PC-3 (cell line): ENCODE measurements around the gene ZBTB16. TPM values are rescaled to one million over a fixed set of nuclear protein-coding genes. Genes with fewer than 3 reads are reported as not detected.

Experiments
- ATAC-seq: fragments of 200-7000 bp; cut with Tn5 transposase; 2 replicates; pipeline ENCODE4 v1.9.1; 2020; ENCODE audit warnings: mild to moderate bottlenecking, moderate library complexity
- BruUV-seq: library from RNA; stranded (reverse); fragments of 400-500 nt; replicated peaks from 2 replicates; lab custom pipeline; 2021; lab: Mats Ljungman, UMichigan
- CTCF ChIA-PET: fragments of 300-600 bp; sonication (Branson Sonifier 250); formaldehyde crosslinking; loops from one replicate; lab custom pipeline; 2022; ENCODE audit warnings: antibody characterized with exemption; lab: Charles Lee
- POLR2A ChIA-PET: fragments of 300-600 bp; sonication (Branson Sonifier 250); formaldehyde crosslinking; loops from one replicate; lab custom pipeline; 2022; ENCODE audit warnings: antibody characterized with exemption; ENCODE audit not compliant: unreplicated experiment; lab: Charles Lee
- DNase-seq: peaks from one replicate; pipeline ENCODE4 v3.0.0-alpha.2; 2015
- H2AFZ ChIP-seq: fragments of 300-600 bp; sonication (generic); 2 replicates; pipeline ENCODE4 v1.6.0; 2016; ENCODE audit warnings: antibody characterized with exemption, low read length
- H3F3A ChIP-seq: fragments of 300-600 bp; sonication (generic); one replicate; pipeline ENCODE4 v1.6.0; 2017; ENCODE audit warnings: antibody characterized with exemption, low read length, control low read depth, mild to moderate bottlenecking; ENCODE audit not compliant: unreplicated experiment
- H3K27ac ChIP-seq: fragments of 300-600 bp; sonication (generic); 2 replicates; pipeline ENCODE4 v1.5.1; 2016; ENCODE audit warnings: mild to moderate bottlenecking, low read length
- H3K27me3 ChIP-seq: fragments of 300-600 bp; sonication (generic); 2 replicates; pipeline ENCODE4 v1.6.1; 2016; ENCODE audit warnings: low read length, mixed read lengths
- H3K36me3 ChIP-seq: fragments of 300-600 bp; sonication (generic); 2 replicates; pipeline ENCODE4 v1.6.1; 2016; ENCODE audit warnings: low read depth, mixed run types, low read length, mixed read lengths
- H3K4me1 ChIP-seq: fragments of 300-600 bp; sonication (generic); 2 replicates; pipeline ENCODE4 v1.5.1; 2016; ENCODE audit warnings: low read length; ENCODE audit not compliant: insufficient read depth
- H3K4me2 ChIP-seq: fragments of 300-600 bp; sonication (generic); 2 replicates; pipeline ENCODE4 v1.6.0; 2016; ENCODE audit warnings: low read length
- H3K4me3 ChIP-seq: fragments of 300-600 bp; sonication (generic); 2 replicates; pipeline ENCODE4 v1.5.1; 2016; ENCODE audit warnings: mild to moderate bottlenecking, low read length, mixed read lengths
- H3K79me2 ChIP-seq: fragments of 300-600 bp; sonication (generic); 2 replicates; pipeline ENCODE4 v1.6.1; 2017; ENCODE audit warnings: low read length, mixed read lengths
- H3K9ac ChIP-seq: fragments of 300-600 bp; sonication (generic); 2 replicates; pipeline ENCODE4 v1.6.0; 2016; ENCODE audit warnings: mild to moderate bottlenecking, low read length
- H3K9me2 ChIP-seq: fragments of 300-600 bp; sonication (generic); replicated peaks from 2 replicates; pipeline ENCODE4 v1.6.1; 2016; ENCODE audit warnings: mixed run types, low read length, mixed read lengths
- H3K9me3 ChIP-seq: fragments of 300-600 bp; sonication (generic); 2 replicates; pipeline ENCODE4 v1.6.1; 2016; ENCODE audit warnings: low read length, mixed read lengths
- H4K20me1 ChIP-seq: fragments of 300-600 bp; sonication (generic); 2 replicates; pipeline ENCODE4 v1.6.1; 2016; ENCODE audit warnings: low read length, mixed read lengths
- EZH2 ChIP-seq: fragments of 300-600 bp; sonication (generic); IDR thresholded peaks from one replicate; pipeline ENCODE4 v1.6.1; 2017; ENCODE audit warnings: antibody characterized with exemption, mild to moderate bottlenecking, low read length; ENCODE audit not compliant: unreplicated experiment
- EZH2phosphoT487 ChIP-seq: fragments of 300-600 bp; sonication (generic); IDR thresholded peaks from 2 replicates; pipeline ENCODE4 v1.6.1; 2018; ENCODE audit warnings: mild to moderate bottlenecking, antibody characterized with exemption, low read length, borderline replicate concordance
- intact Hi-C: fragments of 100-400 bp; cut with micrococcal nuclease; formaldehyde crosslinking; loops from 2 replicates; pipeline ENCODE4 v1.9.0; 2023
- total RNA-seq: library from RNA; depleted of rRNA; stranded (reverse); fragments of >200 nt; gene quantifications from 2 replicates; pipeline ENCODE4 v1.2.3, GENCODE V29; 2014
- TF ChIP-seq, protein P1 (sequence below): fragments of 300-600 bp; sonication (generic); conservative IDR thresholded peaks from 2 replicates; pipeline ENCODE4 v1.5.1; 2017; ENCODE audit warnings: antibody characterized with exemption, low read depth, mild to moderate bottlenecking, low read length

The ZBTB16 gene
- total RNA-seq, 1 experiment from 2014 or later, result not detected

DNA sequence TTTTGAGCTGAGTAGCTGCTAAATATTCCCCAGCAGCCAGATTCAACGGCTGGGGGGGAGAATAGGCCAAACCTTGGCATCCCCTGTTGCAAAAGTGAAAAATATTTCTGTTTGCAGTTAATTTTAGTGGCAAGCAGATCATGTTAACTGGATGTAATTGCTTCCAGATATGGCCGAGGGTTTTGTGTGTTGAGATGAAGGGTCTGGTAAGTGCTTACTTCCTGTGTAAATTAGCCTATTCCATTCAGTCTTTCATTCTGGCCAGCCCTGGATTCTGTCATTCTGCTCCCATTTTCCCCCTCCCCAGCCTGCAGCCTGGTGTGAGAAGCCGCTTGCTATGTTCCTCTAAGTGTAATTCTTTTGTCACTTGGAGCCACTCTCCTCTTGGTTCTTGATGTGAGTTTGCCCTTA lies 17.4 kb downstream of the ZBTB16 start:
- BruUV-seq, result no TSS peak

DNA sequence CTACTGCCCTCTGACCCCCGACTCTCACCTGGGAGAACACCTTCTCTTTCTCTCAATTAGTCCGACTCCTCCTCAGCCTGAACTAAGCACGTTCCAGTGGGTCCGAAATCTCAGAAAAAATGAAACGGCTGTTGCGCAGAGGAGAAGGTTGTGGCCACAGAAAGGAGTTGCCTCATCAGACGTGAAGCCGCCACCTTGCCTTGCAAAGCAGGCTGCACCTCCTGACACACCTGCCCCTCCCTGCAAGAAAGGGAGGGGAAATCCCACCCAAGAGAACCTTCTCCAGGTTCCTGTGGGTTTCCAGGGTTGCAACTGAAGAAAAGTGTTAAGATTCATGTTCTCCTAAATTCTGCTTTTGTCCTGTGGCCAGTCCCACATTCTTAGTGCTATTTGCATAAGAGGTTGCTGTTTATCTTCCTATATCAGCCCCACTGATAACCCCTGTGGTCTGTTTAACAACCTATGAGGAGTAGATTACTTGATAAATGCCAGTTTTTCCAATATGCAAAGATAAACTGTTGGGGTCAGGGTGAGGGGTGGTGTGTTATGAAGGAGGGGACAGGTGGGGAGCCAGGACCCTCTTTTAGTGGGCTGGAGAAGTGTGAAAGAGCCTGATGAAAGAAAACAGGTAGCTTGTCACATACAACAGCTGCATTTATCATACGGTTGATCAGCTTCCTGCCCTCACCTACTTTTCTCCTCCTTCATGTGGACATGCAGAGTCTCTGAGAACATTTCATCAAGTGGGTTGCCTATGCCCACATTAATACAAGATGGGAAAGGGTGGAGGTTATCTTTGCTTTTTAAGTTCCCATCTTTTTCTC lies 18.2 kb downstream of the ZBTB16 start:
- Histone ChIP-seq H3F3A (no peaks in the 10 kb centered on the region), H4K20me1 (no peaks in the 10 kb centered on the region), H3K9me3 (no peaks in the 10 kb centered on the region), H2AFZ (no peak overlapping the region), H3K27me3 (peaks cover 86% of the 10 kb centered on the region), H3K36me3 (no peaks in the 10 kb centered on the region), H3K79me2 (no peaks in the 10 kb centered on the region), H3K4me2 (no peak overlapping the region), H3K9ac (no peak overlapping the region), H3K4me1 (no peaks in the 10 kb centered on the region), H3K27ac (no peak overlapping the region), H3K4me3 (no peak overlapping the region), H3K9me2 (no peaks in the 10 kb centered on the region)
- intact Hi-C loops, result no loop called here
- DNase-seq (no peak), ATAC-seq (no peak)
- CTCF ChIA-PET, result no interaction called here
- POLR2A ChIA-PET, result no interaction called here
- no peak for TF ChIP-seq EZH2phosphoT487
- TF ChIP-seq, protein P1, sequence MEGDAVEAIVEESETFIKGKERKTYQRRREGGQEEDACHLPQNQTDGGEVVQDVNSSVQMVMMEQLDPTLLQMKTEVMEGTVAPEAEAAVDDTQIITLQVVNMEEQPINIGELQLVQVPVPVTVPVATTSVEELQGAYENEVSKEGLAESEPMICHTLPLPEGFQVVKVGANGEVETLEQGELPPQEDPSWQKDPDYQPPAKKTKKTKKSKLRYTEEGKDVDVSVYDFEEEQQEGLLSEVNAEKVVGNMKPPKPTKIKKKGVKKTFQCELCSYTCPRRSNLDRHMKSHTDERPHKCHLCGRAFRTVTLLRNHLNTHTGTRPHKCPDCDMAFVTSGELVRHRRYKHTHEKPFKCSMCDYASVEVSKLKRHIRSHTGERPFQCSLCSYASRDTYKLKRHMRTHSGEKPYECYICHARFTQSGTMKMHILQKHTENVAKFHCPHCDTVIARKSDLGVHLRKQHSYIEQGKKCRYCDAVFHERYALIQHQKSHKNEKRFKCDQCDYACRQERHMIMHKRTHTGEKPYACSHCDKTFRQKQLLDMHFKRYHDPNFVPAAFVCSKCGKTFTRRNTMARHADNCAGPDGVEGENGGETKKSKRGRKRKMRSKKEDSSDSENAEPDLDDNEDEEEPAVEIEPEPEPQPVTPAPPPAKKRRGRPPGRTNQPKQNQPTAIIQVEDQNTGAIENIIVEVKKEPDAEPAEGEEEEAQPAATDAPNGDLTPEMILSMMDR, result no peak
- no peak for TF ChIP-seq EZH2
- no TSS peak for BruUV-seq

More for the DNA sequence above, 17.4 kb downstream of the ZBTB16 start:
- no peaks in the 10 kb centered on the region for H3K79me2 ChIP-seq
- intact Hi-C loops, result loop anchor here (1.0 kb wide), 1 partner anchor 41 kb away; no protein-coding TSS in a partner anchor
- ATAC-seq (no peak), DNase-seq (no peak)
- H3F3A ChIP-seq, result no peaks in the 10 kb centered on the region
- no peak overlapping the region for H3K4me3 ChIP-seq
- no peak for TF ChIP-seq EZH2
- TF ChIP-seq, protein P1, result no peak
- TF ChIP-seq EZH2phosphoT487, result no peak
- no peak overlapping the region for H3K4me2 ChIP-seq
- CTCF ChIA-PET, result no interaction called here
- H3K27me3 ChIP-seq, result peaks cover 85% of the 10 kb centered on the region
- H3K9me2 ChIP-seq, result no peaks in the 10 kb centered on the region
- no peak overlapping the region for H3K27ac ChIP-seq
- no peak overlapping the region for H2AFZ ChIP-seq
- no peaks in the 10 kb centered on the region for H3K9me3 ChIP-seq
- no peaks in the 10 kb centered on the region for H3K36me3 ChIP-seq
- H4K20me1 ChIP-seq, result no peaks in the 10 kb centered on the region
- no peak overlapping the region for H3K9ac ChIP-seq
- H3K4me1 ChIP-seq, result no peaks in the 10 kb centered on the region
- POLR2A ChIA-PET, result no interaction called here

DNA sequence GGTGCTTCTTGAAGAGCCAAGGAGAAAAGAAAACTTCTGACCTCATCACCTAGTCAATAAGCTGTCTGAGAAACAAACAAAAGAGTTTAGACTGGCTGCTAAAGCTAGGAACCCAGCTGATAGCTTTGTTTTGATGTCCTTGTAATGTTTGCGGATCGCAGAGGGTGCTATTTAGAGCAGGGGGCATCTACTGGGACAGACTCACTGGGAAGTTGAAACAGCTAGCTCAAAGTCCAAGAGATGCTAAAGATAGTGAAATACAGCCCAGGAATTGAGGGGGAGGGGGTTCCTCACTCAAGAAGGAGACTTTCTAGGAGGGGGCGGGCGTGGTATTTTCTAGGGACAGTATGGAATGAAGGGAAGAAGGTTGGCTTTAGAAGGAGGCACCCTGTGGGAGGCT lies 18.9 kb downstream of the ZBTB16 start:
- Histone ChIP-seq H3K79me2 (no peaks in the 10 kb centered on the region), H4K20me1 (no peaks in the 10 kb centered on the region), H3K4me3 (no peak overlapping the region), H3K27ac (no peak overlapping the region), H3K9ac (no peak overlapping the region), H2AFZ (no peak overlapping the region), H3K9me2 (no peaks in the 10 kb centered on the region), H3K4me1 (no peaks in the 10 kb centered on the region), H3F3A (no peaks in the 10 kb centered on the region), H3K36me3 (no peaks in the 10 kb centered on the region), H3K4me2 (no peak overlapping the region), H3K27me3 (peaks cover 87% of the 10 kb centered on the region), H3K9me3 (no peaks in the 10 kb centered on the region)
- POLR2A ChIA-PET, result no interaction called here
- intact Hi-C loops, result no loop called here
- ATAC-seq, result no peak
- BruUV-seq, result no TSS peak
- no peak for DNase-seq
- TF ChIP-seq EZH2, result no peak
- TF ChIP-seq, protein P1, result no peak
- no peak for TF ChIP-seq EZH2phosphoT487
- CTCF ChIA-PET, result no interaction called here
